Lower leg skin (tissue), 3 donors: ENCODE measurements around the gene PDZD7.

ENCODE experiments used
- POLR2A ChIP-seq, 2 donors: fragments of 450-650 bp; IDR thresholded peaks; one replicate each; pipeline ENCODE4 v1.6.1; 2016 to 2017; ENCODE audit warnings: antibody characterized with exemption in 2 of 2, mild to moderate bottlenecking in 1 of 2, moderate library complexity in 1 of 2
- TF ChIP-seq, protein P1 (sequence below), 3 donors: fragments of 450-650 bp; IDR thresholded peaks; one replicate each; pipeline ENCODE4 v1.5.1; 2016; ENCODE audit warnings: antibody characterized with exemption in 3 of 3, mild to moderate bottlenecking in 3 of 3, moderate library complexity in 2 of 3

DNA sequence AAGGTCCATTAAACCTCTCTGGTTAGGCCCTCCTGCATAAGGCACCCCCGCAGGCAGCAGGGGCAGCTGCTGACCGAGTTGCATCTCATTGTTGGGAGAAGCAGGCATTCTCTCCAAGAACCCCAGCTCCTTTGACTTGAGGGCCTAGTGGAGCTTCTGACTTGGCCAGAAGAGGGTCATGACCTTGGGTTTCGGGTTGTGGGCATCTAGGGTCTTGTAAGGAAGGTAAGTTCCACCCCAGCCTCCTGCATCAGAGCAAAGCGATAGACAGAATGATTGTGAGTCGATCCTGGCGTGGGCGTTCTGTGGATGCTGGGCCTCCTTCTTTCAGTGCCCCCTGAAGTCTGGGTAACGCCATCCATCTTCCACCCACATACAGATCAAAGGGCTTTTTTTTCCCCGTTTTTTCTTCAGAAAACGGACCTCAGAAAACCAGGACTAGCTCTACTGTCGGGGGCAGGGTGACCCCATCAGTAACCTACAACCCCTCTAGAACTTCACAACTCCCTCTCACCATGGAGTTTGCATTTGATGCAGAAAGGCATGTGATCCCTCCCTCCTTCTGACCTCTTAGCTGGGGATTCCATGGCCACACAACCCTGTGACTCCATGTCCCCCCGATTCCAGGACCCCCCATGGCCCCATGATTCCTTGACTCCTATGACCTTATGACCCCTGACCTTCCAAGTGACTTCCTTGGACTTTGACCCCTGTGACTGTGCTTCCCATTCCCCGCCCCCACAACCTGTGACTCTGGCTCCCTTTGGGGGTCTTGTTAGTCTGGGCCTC lies 58.6 kb downstream of the PDZD7 start:
- TF ChIP-seq, protein P1, sequence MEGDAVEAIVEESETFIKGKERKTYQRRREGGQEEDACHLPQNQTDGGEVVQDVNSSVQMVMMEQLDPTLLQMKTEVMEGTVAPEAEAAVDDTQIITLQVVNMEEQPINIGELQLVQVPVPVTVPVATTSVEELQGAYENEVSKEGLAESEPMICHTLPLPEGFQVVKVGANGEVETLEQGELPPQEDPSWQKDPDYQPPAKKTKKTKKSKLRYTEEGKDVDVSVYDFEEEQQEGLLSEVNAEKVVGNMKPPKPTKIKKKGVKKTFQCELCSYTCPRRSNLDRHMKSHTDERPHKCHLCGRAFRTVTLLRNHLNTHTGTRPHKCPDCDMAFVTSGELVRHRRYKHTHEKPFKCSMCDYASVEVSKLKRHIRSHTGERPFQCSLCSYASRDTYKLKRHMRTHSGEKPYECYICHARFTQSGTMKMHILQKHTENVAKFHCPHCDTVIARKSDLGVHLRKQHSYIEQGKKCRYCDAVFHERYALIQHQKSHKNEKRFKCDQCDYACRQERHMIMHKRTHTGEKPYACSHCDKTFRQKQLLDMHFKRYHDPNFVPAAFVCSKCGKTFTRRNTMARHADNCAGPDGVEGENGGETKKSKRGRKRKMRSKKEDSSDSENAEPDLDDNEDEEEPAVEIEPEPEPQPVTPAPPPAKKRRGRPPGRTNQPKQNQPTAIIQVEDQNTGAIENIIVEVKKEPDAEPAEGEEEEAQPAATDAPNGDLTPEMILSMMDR (IDR thresholded peaks at IDR 0.05): no peak
- TF ChIP-seq POLR2A (IDR thresholded peaks at IDR 0.05): no peak
